Fibroblast of mammary gland (primary cell): ENCODE measurements around the gene SLC12A7.

Experiments used
- DNase-seq: peaks from one replicate; pipeline ENCODE4 v3.0.0-alpha.2; 2010; ENCODE audit warnings: low read depth
- H3K4me3 ChIP-seq: 2 replicates; pipeline ENCODE4 v1.5.1; 2011; ENCODE audit warnings: low read depth, mild to moderate bottlenecking, low read length, moderate library complexity; ENCODE audit not compliant: control insufficient read depth
- CTCF ChIP-seq: conservative IDR thresholded peaks from 2 replicates; pipeline ENCODE4 v1.5.1; 2011; ENCODE audit warnings: low read depth, low read length, inconsistent platforms; ENCODE audit not compliant: control insufficient read depth, insufficient read depth

Gene SLC12A7

GRCh38 chr5:1078206-1078605 lies 33.7 kb downstream of the SLC12A7 start:
- no peak overlapping the region for H3K4me3 ChIP-seq
- TF ChIP-seq CTCF = no peak
- DNase-seq = no peak

- TF ChIP-seq CTCF = no peak
- H3K4me3 ChIP-seq = no peak overlapping the region
- DNase-seq = no peak
These were observed 34.3 kb downstream of the SLC12A7 start for GRCh38 chr5:1077491-1078020.

GRCh38 chr5:1077026-1077425 lies 34.8 kb downstream of the SLC12A7 start:
- no peak for DNase-seq
- no peak for TF ChIP-seq CTCF

GRCh38 chr5:1076406-1076805 lies 35.5 kb downstream of the SLC12A7 start:
- no peak overlapping the region for H3K4me3 ChIP-seq
- no peak for DNase-seq
- TF ChIP-seq CTCF = no peak

More at GRCh38 chr5:1077026-1077425, 34.8 kb downstream of the SLC12A7 start:
- no peak overlapping the region for H3K4me3 ChIP-seq

- no peak overlapping the region for H3K4me3 ChIP-seq
- no peak for DNase-seq
- TF ChIP-seq CTCF = no peak
These were observed 35.9 kb downstream of the SLC12A7 start for GRCh38 chr5:1075931-1076330.

- no peak for TF ChIP-seq CTCF
- no peak for DNase-seq
- H3K4me3 ChIP-seq = no peak overlapping the region
These were observed 36.3 kb downstream of the SLC12A7 start for GRCh38 chr5:1075555-1075881.
